Lower lobe of right lung (tissue), 2 donors: ENCODE results near the gene ZNF446. TPM values are rescaled to one million over a fixed set of nuclear protein-coding genes. Genes with fewer than 3 reads are reported as not detected.
"Not testable (repeated sequence)": the region's sequence is repeated elsewhere in the genome, so short reads cannot be mapped to it uniquely, and the experiment has no call there.

Experiments used
- ATAC-seq, 2 donors: fragments of 200-7000 bp; cut with Tn5 transposase; one replicate each; pipeline ENCODE4 v1.9.1; 2020 to 2022; ENCODE audit warnings: mild to moderate bottlenecking in 2 of 2, moderate library complexity in 2 of 2
- DNase-seq: peaks from one replicate; pipeline ENCODE4 v3.0.0-alpha.2; 2020
- H3K27ac ChIP-seq: fragments of 200-600 bp; one replicate; pipeline ENCODE4 v1.8.0; 2022
- H3K27me3 ChIP-seq: fragments of 200-600 bp; one replicate; pipeline ENCODE4 v1.8.0; 2022; ENCODE audit warnings: low read depth
- H3K36me3 ChIP-seq: fragments of 200-600 bp; one replicate; pipeline ENCODE4 v1.8.0; 2022; ENCODE audit warnings: mild to moderate bottlenecking
- H3K4me1 ChIP-seq: fragments of 200-600 bp; one replicate; pipeline ENCODE4 v1.8.0; 2022
- H3K4me3 ChIP-seq: fragments of 200-600 bp; one replicate; pipeline ENCODE4 v1.8.0; 2022; ENCODE audit warnings: mild to moderate bottlenecking
- H3K9me3 ChIP-seq: fragments of 200-600 bp; one replicate; pipeline ENCODE4 v1.8.0; 2022
- CTCF ChIP-seq: fragments of 200-600 bp; IDR thresholded peaks from one replicate; pipeline ENCODE4 v1.8.0; 2022; ENCODE audit warnings: antibody characterized with exemption, mild to moderate bottlenecking
- intact Hi-C: fragments of 100-400 bp; cut with DNase I; formaldehyde crosslinking; loops from one replicate; pipeline ENCODE4 v1.11.0; 2022
- total RNA-seq: library from RNA; stranded (reverse); fragmentation: NEBNext Ultra II Directional; extraction: Animal tissue kit (Norgen Biotek cat#: 25700); gene quantifications from one replicate; pipeline ENCODE4 v1.2.1, GENCODE V29; 2021
- donor health status: DM: no; HTN: yes; CAD: no; lungs with severe emphysema.

The ZNF446 gene
- total RNA-seq, 1 donor from 2014 or later, result 9.1 TPM

- ATAC-seq, result peak; percentile 98 to 99
- intact Hi-C loops, result no loop called here
These were observed 9.2 kb upstream of the ZNF446 start, which contains the start of gene ZNF324 for GRCh38 chr19:58466760-58467589. TSS of gene ZNF324 (plus strand) at chr19:58467080. CDS start at chr19:58469186, 2,106 bp downstream.

GRCh38 chr19:58468216-58468839, 7.8 kb upstream of the ZNF446 start:
- TF ChIP-seq CTCF, result no peak
- Histone ChIP-seq H3K4me1 (peaks cover 15% of the 10 kb centered on the region), H3K4me3 (no peak overlapping the region), H3K9me3 (no peaks in the 10 kb centered on the region), H3K36me3 (peaks cover 40% of the 10 kb centered on the region), H3K27me3 (no peaks in the 10 kb centered on the region), H3K27ac (no peak overlapping the region)
- DNase-seq, result no peak
- intact Hi-C loops, result no loop called here
- ATAC-seq, result no peak

More at GRCh38 chr19:58466760-58467589, 9.2 kb upstream of the ZNF446 start, which contains the start of gene ZNF324:
- H3K27me3 ChIP-seq, result no peaks in the 10 kb centered on the region
- peaks cover 29% of the 10 kb centered on the region for H3K36me3 ChIP-seq
- DNase-seq, result peak; percentile 99
- H3K4me3 ChIP-seq, result peak within 1 kb of the TSS; percentile 98
- H3K27ac ChIP-seq, result peak within 1 kb of the TSS; percentile 88
- TF ChIP-seq CTCF, result peak; percentile 7
- H3K9me3 ChIP-seq, result no peaks in the 10 kb centered on the region
- H3K4me1 ChIP-seq, result peaks cover 15% of the 10 kb centered on the region

- H3K27ac ChIP-seq, result no peak overlapping the region
- TF ChIP-seq CTCF, result no peak
- H3K27me3 ChIP-seq, result no peaks in the 10 kb centered on the region
- peaks cover 40% of the 10 kb centered on the region for H3K36me3 ChIP-seq
- no peaks in the 10 kb centered on the region for H3K9me3 ChIP-seq
- no peak for ATAC-seq
- peaks cover 15% of the 10 kb centered on the region for H3K4me1 ChIP-seq
- no peak for DNase-seq
- no peak overlapping the region for H3K4me3 ChIP-seq
- intact Hi-C loops, result no loop called here
These were observed 6.7 kb upstream of the ZNF446 start for GRCh38 chr19:58469241-58470013.

- ATAC-seq, H3K4me3 ChIP-seq, DNase-seq, H3K9me3 ChIP-seq, H3K27ac ChIP-seq, H3K27me3 ChIP-seq, intact Hi-C loops: not testable (repeated sequence)
- peaks cover 24% of the 10 kb centered on the region for H3K4me1 ChIP-seq
- H3K36me3 ChIP-seq, result peaks cover 40% of the 10 kb centered on the region
These were observed 5.2 kb upstream of the ZNF446 start for GRCh38 chr19:58470837-58471543.

GRCh38 chr19:58471736-58472135, 4.4 kb upstream of the ZNF446 start:
- ATAC-seq, result no peak
- peaks cover 21% of the 10 kb centered on the region for H3K4me1 ChIP-seq

More at GRCh38 chr19:58471736-58472135, 4.4 kb upstream of the ZNF446 start:
- no peak overlapping the region for H3K27ac ChIP-seq
- no peaks in the 10 kb centered on the region for H3K27me3 ChIP-seq
- no peak for DNase-seq
- no peak for TF ChIP-seq CTCF
- no peaks in the 10 kb centered on the region for H3K9me3 ChIP-seq
- peaks cover 40% of the 10 kb centered on the region for H3K36me3 ChIP-seq
- intact Hi-C loops, result no loop called here
- H3K4me3 ChIP-seq, result no peak overlapping the region
